Lower leg skin (tissue), 4 donors: Measurements from ENCODE around the gene GLYATL3. TPM values are rescaled to one million over a fixed set of nuclear protein-coding genes. Genes with fewer than 3 reads are reported as not detected.

Experiments
- DNase-seq, 2 donors: peaks; one replicate each; pipeline ENCODE4 v3.0.0-alpha.2; 2019; ENCODE audit warnings: low spot score in 2 of 2
- H3K4me3 ChIP-seq: fragments of 200-600 bp; sonication (generic); 2 replicates; pipeline ENCODE4 v1.5.1; 2017; ENCODE audit warnings: mild to moderate bottlenecking, low read depth; ENCODE audit not compliant: poor library complexity, severe bottlenecking
- POLR2A ChIP-seq, 2 donors: fragments of 450-650 bp; IDR thresholded peaks; one replicate each; pipeline ENCODE4 v1.6.1; 2016 to 2017; ENCODE audit warnings: antibody characterized with exemption in 2 of 2, mild to moderate bottlenecking in 1 of 2, moderate library complexity in 1 of 2
- WGBS, 2 donors: methylation state at CpG; one replicate each; pipeline ENCODE4 v1.1.5; 2018; 5-methylcytosine and 5-hydroxymethylcytosine counted together
- intact Hi-C: fragments of 100-400 bp; cut with DNase I; formaldehyde crosslinking; loops from one replicate; pipeline ENCODE4 v1.15.0; 2023; ENCODE audit warnings: low total_unique reads
- total RNA-seq, 4 donors: library from RNA; depleted of rRNA; stranded (reverse); fragments of >200 nt; gene quantifications; one replicate each; pipeline ENCODE4 v1.1.0, GENCODE V29; 2016
- TF ChIP-seq, protein P1 (sequence below), 3 donors: fragments of 450-650 bp; IDR thresholded peaks; one replicate each; pipeline ENCODE4 v1.5.1; 2016; ENCODE audit warnings: antibody characterized with exemption in 3 of 3, mild to moderate bottlenecking in 3 of 3, moderate library complexity in 2 of 3

The GLYATL3 gene
- total RNA-seq, 4 donors from 2014 or later, result not detected

GRCh38 chr6:49506569-49507111, 6.9 kb downstream of the GLYATL3 start:
- WGBS, 2 donors, result 83 to 85% methylated on average over 5 of the region's 5 CpGs
- intact Hi-C loops, result no loop called here
- TF ChIP-seq POLR2A (IDR thresholded peaks at IDR 0.05), result no peak
- TF ChIP-seq, protein P1, sequence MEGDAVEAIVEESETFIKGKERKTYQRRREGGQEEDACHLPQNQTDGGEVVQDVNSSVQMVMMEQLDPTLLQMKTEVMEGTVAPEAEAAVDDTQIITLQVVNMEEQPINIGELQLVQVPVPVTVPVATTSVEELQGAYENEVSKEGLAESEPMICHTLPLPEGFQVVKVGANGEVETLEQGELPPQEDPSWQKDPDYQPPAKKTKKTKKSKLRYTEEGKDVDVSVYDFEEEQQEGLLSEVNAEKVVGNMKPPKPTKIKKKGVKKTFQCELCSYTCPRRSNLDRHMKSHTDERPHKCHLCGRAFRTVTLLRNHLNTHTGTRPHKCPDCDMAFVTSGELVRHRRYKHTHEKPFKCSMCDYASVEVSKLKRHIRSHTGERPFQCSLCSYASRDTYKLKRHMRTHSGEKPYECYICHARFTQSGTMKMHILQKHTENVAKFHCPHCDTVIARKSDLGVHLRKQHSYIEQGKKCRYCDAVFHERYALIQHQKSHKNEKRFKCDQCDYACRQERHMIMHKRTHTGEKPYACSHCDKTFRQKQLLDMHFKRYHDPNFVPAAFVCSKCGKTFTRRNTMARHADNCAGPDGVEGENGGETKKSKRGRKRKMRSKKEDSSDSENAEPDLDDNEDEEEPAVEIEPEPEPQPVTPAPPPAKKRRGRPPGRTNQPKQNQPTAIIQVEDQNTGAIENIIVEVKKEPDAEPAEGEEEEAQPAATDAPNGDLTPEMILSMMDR (IDR thresholded peaks at IDR 0.05), result no peak
- H3K4me3 ChIP-seq, result no peak overlapping the region
- DNase-seq, result no peak

GRCh38 chr6:49509342-49509741, 9.6 kb downstream of the GLYATL3 start:
- WGBS, 2 donors, result 70 to 83% methylated on average over 3 of the region's 3 CpGs
- no peak for DNase-seq
- intact Hi-C loops, result no loop called here
- TF ChIP-seq, protein P1 (IDR thresholded peaks at IDR 0.05), result no peak
- no peak for TF ChIP-seq POLR2A (IDR thresholded peaks at IDR 0.05)
- H3K4me3 ChIP-seq, result no peak overlapping the region

DNA sequence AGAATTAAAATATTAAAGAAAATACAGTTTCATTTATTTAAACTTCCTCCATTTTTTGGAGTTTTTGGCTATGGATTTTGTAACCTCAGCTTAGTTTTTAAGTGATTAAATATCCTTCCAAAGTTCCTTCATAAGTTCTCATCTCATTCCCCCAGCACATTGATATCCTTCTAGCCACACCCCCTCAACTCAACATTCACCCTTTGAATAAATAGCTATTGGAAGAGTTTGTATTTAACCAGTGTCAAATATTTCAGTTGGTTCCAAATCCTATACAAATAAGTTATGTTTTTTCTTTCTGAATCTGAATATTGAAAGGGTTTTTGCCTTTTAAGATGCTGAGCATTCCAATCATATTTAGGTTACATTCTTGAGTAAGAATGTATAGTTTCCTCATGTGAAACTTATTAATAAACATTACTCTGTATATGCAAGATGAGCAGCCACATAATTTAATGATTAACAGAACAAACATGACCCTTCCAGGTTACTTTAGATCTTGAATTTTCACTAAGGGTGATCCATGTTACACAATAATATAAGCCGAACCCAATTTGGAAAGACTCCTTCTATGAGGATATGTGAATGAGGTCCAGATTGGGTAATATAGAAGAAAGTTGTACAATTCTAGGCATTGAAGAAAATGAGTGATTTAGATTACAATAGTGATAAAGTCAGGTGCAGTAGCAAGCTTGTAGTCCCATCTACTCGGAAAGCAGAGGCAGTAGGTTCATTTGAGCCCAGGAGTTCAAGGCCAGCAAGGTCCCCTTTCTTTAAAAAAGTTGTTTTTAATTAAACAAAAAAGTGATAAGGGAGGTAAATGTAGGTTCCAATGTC, 13.6 kb downstream of the GLYATL3 start:
- no peak for DNase-seq
- no peak for TF ChIP-seq POLR2A (IDR thresholded peaks at IDR 0.05)
- TF ChIP-seq, protein P1 (IDR thresholded peaks at IDR 0.05), result no peak
- WGBS, 2 donors, result 70 to 76% methylated on average over 2 of the region's 2 CpGs
- no peak overlapping the region for H3K4me3 ChIP-seq
- intact Hi-C loops, result no loop called here

DNA sequence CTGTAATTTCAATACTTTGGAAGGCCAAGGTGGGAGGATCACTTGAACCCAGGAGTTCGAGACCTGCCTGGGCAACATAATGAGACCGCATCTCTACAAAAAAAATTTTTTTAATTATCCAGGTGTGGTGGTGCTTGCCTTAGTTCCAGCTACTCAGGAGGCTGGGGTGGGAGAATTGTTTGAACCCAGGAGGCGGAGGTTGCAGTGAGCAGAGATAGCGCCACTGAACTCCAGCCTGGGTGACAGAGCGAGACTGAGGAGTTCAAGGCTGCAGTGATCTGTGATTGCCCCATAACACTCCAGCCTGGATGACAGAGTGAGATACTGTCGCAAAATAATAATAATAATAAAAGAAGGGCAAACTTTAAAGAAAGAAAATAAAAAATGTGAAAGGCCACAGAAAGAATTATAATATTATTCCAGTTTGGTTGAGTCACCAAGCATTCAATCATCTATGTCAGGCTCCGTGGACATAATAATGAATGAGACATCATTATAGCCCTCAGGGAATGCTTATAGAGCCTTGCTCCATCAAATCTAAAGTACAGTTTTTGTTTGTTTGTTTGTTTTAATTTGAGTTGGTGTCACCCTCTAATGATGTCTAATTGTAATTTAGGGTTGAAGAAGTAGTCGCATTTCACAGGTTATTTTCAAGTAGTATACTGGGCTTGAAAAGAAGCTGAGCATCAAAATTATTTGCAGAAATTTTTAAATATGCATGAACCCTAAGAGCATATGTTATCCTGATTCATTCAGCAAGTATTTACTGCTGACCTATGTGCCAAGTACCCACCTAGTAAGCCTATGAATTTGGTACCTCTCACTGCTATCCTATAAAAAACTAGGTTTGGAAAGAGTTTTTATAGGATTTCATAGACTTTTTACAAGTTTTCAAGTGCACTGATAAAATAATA, 15.1 kb downstream of the GLYATL3 start:
- DNase-seq, result no peak
- intact Hi-C loops, result no loop called here
- no peak overlapping the region for H3K4me3 ChIP-seq
- TF ChIP-seq, protein P1 (IDR thresholded peaks at IDR 0.05), result no peak
- TF ChIP-seq POLR2A (IDR thresholded peaks at IDR 0.05), result no peak
- 65 to 74% methylated on average over 8 of the region's 8 CpGs for WGBS, 2 donors

- no peak overlapping the region for H3K4me3 ChIP-seq
- WGBS, 2 donors, result 68 to 71% methylated on average over 10 of the region's 10 CpGs
- intact Hi-C loops, result no loop called here
- no peak for DNase-seq
- no peak for TF ChIP-seq POLR2A (IDR thresholded peaks at IDR 0.05)
- TF ChIP-seq, protein P1 (IDR thresholded peaks at IDR 0.05), result no peak
Observed at GRCh38 chr6:49515485-49516146, 15.9 kb downstream of the GLYATL3 start.
